Medulla oblongata (tissue), 1 donor: ENCODE data around the gene NR3C2.

ENCODE experiments used
- DNase-seq: peaks from one replicate; pipeline ENCODE4 v3.0.0-alpha.2; 2015; ENCODE audit errors: extremely low spot score

The NR3C2 gene

DNA sequence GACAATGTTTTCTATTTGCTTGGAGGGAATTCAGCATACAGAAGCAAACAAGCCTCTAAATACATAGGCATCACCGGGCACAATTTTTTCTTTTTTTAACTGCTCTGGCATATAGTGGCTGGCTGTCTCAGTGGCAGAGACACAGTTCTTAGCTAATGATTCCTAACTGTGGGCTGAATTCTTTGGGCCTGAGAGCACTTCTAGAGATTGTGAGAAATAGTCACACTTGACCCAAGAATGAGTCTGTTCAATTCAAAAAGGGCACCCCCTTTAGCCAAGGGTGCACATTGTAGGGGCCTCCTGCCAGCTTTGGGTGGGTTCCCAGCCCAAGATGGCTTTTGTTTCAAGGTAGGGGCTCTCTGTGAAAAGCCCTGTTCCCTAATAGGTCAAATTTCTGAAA lies 364.6 kb downstream of the NR3C2 start:
- DNase-seq: no peak

GRCh38 chr4:148076964-148077363 lies 365.2 kb downstream of the NR3C2 start:
- DNase-seq: no peak

DNA sequence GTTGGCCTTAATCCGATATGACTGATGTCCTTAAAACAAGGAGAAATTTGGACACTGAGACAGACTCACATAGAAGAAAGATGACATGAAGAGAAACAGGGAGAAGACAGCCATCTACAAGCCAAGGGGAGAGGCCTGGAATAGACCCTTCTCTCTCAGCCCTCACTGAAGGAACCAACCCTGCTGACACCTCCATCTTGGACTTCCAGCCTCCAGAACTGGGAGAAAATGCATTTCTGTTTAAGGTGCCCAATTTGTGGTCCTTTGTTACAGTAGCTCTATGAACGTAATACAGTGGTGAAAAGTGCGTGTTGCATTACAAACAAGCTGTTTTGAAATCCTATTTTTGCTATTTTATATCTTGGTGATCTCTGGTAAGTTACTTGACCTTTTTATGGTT lies 366.8 kb downstream of the NR3C2 start:
- DNase-seq: no peak

DNA sequence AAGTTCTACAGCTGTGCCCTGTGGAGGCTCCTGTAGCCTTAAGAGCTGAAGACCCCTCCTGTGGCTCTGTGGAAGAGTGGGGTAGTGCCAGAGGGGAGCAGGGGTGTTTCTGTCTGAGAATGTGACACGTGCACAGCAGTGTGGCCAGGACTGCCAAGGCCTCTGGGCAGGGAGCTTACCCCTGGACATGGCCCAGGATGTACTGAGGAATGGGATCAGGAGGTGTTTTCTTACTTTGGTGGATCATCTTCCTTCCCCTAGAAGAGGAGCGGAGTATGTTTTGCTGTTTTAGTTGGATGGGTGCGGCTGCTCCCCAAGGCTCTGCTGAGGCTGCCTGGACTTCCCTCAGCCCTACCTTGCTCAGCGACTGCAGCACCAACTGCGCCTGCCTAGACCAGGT lies 367.8 kb downstream of the NR3C2 start:
- DNase-seq: no peak

- no peak for DNase-seq
Measured at GRCh38 chr4:148073349-148073748, 368.9 kb downstream of the NR3C2 start.

DNA sequence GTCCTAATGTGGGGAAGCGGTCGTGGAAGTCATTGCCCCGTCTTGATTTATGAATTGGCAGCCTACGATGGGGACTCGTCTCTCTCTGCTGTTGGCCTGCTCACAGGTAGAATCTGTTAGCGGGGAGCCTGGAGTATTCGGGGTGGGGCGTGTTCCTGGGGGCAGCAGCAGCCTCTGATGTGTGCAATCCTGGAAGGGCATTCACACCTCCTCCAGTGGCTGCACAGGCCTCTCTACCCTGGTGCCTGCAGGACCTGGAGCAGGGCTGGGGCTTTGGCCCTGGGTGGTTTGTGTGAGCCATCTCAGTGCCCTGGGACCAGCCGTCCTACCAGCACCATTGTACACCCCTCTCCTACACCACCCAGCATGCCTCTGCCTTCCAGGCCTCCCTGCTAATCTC lies 369.4 kb downstream of the NR3C2 start:
- no peak for DNase-seq

DNA sequence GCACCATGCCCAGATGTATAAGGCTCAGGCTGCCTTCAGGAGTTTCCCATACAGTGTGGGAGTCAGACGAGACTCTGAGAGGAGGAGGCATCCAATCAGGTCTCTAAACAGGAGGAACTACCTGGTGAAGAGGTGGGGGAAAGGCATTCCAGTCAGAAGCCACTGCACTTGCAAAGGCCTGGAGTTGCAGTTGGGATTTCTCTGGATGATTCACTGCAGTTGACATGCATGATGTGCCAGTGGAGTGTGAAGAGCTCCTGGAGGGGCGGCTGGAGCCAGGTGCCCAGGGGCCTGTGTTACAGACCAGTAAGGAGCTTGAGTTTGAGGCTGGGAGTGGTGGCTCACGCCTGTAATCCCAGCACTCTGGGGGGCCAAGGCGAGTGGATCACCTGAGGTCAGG lies 371.2 kb downstream of the NR3C2 start:
- no peak for DNase-seq

GRCh38 chr4:148069895-148070178 lies 372.4 kb downstream of the NR3C2 start:
- no peak for DNase-seq

GRCh38 chr4:148069086-148069894 lies 372.9 kb downstream of the NR3C2 start:
- no peak for DNase-seq

GRCh38 chr4:148068065-148068911 lies 373.9 kb downstream of the NR3C2 start:
- no peak for DNase-seq

- DNase-seq: no peak
Measured at GRCh38 chr4:148067301-148067916, 374.8 kb downstream of the NR3C2 start.

- DNase-seq: no peak
Measured at GRCh38 chr4:148065075-148065474, 377.1 kb downstream of the NR3C2 start.

DNA sequence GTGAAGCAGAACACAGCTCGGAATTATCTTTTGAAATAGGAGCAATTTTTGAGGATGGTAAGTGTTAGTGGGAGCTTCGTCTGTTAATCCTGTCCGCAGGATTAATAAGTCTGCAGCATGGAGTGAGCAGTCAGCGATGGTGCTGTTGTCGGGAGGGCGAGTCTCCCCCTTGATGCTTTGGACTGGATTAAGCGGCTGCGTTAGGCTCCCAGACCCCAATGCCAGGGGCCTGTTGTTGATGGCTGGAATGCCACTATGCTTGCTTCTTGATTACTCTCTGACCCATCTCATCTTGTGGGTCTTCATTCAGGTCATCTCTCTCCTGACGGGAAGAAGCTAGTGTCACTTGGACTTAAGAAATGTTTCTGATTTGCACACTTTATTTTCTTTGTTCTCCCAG lies 377.8 kb downstream of the NR3C2 start:
- no peak for DNase-seq

- no peak for DNase-seq
Measured at GRCh38 chr4:148062301-148062950, 379.8 kb downstream of the NR3C2 start.

DNA sequence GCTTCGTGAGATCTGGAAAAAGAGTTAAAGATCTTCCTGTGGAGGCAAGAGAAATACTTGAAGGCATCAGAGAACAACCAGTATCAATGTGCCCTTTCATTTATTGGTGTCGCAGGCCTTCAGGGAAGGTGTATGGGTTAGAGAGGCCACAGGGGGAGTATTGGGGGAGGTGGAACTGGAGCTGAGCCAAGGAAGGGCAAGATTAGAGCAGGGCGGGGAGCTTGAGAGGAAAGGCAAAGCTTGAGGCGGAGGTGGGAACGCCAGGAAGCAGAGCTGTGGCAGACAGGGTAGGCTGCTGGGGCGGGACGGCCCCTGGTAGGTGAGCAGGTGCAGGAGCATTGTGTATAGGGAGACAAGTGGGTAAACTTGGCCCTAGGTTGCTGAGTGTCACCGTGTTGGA lies 380.4 kb downstream of the NR3C2 start:
- DNase-seq: no peak

DNA sequence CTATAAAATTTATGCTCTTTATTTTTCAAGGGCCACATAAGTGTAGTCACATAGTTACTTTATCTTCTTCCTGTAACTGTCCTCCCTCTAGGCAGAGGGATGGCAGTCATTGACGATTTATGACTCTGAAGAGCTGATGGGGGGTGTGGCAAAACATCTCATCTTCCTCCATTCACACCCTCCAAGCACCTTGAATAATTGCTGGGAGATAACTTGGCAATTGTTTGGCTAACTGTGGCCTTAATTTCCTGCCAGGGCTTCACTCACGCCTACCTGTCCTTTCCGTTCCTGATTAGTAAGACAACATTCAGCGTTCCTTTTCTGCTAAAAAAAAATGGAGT lies 381.1 kb downstream of the NR3C2 start:
- no peak for DNase-seq

DNA sequence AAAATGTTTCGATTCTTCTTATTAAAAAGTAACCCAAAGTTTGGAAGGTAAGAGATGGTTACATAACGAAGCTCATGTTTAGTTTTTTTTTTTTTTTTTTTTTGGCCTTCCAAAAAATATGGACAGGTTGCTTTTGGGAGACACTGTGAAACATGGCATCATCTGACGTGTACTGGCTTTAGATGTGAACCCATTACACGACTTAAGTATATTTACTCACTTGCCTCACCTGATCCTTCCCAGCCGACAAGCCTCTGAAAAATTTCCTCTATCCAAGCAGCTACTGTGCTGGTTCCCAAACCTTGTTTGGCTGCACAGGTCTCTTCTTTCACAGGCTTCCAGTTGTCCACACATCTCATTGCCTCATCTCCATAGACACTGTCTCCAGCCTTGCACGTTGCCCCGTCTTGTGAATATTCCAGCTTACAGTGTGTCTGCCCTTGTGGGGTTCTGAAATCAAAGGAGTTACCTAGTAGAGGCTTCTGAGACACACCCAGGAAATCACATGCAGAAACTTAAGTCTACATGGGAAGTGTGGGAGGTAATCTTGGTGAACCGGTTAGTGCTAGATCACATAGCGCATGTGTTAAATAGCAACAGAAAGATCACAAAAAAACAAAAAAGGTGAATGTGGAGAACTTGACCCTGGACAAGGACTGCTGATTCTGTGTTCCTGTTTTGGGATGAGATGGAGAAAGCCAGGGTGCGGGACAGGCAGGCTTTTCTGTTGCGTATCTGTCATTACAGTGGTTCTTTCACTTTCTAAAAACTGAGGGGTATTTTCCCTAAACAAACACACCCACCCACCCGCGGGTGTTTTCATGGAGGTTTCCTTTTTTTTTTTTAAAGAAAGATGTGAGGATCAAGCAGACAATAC lies 381.7 kb downstream of the NR3C2 start:
- DNase-seq: no peak

GRCh38 chr4:148059617-148060180 lies 382.5 kb downstream of the NR3C2 start:
- DNase-seq: no peak

- DNase-seq: peak; percentile 37
Measured at GRCh38 chr4:148057984-148058859, 384.0 kb downstream of the NR3C2 start.

- DNase-seq: no peak
Measured at GRCh38 chr4:148057516-148057915, 384.7 kb downstream of the NR3C2 start.
